Astrocyte of the cerebellum (primary cell): ENCODE measurements around the gene RNF175.

Experiments used
- DNase-seq: peaks from one replicate; pipeline ENCODE4 v3.0.0-alpha.2; 2011; ENCODE audit warnings: low read depth
- H3K4me3 ChIP-seq: 2 replicates; pipeline ENCODE4 v1.5.1; 2011; ENCODE audit warnings: mild to moderate bottlenecking, low read depth, low read length, moderate library complexity
- CTCF ChIP-seq: IDR thresholded peaks from 2 replicates; pipeline ENCODE4 v1.5.1; 2012; ENCODE audit warnings: low read length, low read depth, moderate library complexity, mild to moderate bottlenecking; ENCODE audit errors: missing control alignments
- in situ Hi-C: cut with HindIII; loops from 2 replicates; pipeline ENCODE4 v1.10.0; 2017; ENCODE audit warnings: low sequenced_read_pairs

Gene RNF175

GRCh38 chr4:153755186-153755585 is 4.6 kb downstream of the RNF175 start:
- in situ Hi-C loops = no loop called here
- no peak overlapping the region for H3K4me3 ChIP-seq
- TF ChIP-seq CTCF = no peak
- no peak for DNase-seq

- in situ Hi-C loops = no loop called here
- TF ChIP-seq CTCF = peak; percentile 83
- H3K4me3 ChIP-seq = no peak overlapping the region
- DNase-seq = peak; percentile 68
Observed at GRCh38 chr4:153750197-153750817, 9.5 kb downstream of the RNF175 start.

GRCh38 chr4:153748378-153748777 is 11.4 kb downstream of the RNF175 start:
- TF ChIP-seq CTCF = no peak
- in situ Hi-C loops = no loop called here
- peak; percentile 41 for DNase-seq
- H3K4me3 ChIP-seq = no peak overlapping the region

- DNase-seq = no peak
- in situ Hi-C loops = no loop called here
- no peak for TF ChIP-seq CTCF
Observed at GRCh38 chr4:153747406-153747955, 12.3 kb downstream of the RNF175 start.

GRCh38 chr4:153745651-153746050 is 14.2 kb downstream of the RNF175 start:
- TF ChIP-seq CTCF = no peak
- DNase-seq = no peak
- H3K4me3 ChIP-seq = no peak overlapping the region
- in situ Hi-C loops = no loop called here

More at GRCh38 chr4:153747406-153747955, 12.3 kb downstream of the RNF175 start:
- H3K4me3 ChIP-seq = no peak overlapping the region

- in situ Hi-C loops = no loop called here
Observed at GRCh38 chr4:153741541-153741940, 18.3 kb downstream of the RNF175 start.

More at GRCh38 chr4:153741541-153741940, 18.3 kb downstream of the RNF175 start:
- TF ChIP-seq CTCF = no peak
- DNase-seq = no peak
- H3K4me3 ChIP-seq = no peak overlapping the region
